GM18526 (cell line): ENCODE measurements around the gene GTF2I.

ENCODE experiments used
- POLR2A ChIP-seq: IDR thresholded peaks from 3 replicates; pipeline ENCODE4 v1.6.1; 2011; ENCODE audit not compliant: insufficient read length; ENCODE audit errors: extremely low read depth

The GTF2I gene

DNA sequence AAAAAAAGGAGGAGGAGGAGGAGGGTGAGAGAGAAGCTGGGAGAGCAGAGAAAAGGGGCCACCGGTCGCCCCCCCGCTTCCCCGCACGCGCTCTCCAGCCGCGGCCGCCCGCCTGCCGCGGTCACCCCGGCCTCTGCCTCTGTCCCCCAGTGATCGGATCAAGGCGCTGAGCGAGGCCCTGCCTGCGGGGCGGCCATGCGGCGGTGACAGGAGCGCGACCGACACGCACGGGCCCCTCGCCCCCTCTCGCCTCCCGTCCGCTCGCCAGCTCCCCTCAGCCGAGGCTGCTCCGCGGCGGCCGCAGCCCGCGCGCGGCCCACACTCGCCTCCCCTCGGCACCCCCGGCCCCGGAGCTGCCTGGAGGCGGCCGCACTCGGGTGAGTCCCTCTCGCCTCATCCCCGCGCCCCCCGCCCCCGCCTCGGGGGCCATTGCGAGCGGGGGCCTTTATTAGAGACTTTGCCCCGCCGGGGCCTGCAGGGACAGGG lies at the start of gene GTF2I:
TSS of gene GTF2I (plus strand) at position 27 of the 486 bp plus-strand sequence. CDS start 31,411 bp downstream, outside the sequence.
- TF ChIP-seq POLR2A, result peak; percentile 3

DNA sequence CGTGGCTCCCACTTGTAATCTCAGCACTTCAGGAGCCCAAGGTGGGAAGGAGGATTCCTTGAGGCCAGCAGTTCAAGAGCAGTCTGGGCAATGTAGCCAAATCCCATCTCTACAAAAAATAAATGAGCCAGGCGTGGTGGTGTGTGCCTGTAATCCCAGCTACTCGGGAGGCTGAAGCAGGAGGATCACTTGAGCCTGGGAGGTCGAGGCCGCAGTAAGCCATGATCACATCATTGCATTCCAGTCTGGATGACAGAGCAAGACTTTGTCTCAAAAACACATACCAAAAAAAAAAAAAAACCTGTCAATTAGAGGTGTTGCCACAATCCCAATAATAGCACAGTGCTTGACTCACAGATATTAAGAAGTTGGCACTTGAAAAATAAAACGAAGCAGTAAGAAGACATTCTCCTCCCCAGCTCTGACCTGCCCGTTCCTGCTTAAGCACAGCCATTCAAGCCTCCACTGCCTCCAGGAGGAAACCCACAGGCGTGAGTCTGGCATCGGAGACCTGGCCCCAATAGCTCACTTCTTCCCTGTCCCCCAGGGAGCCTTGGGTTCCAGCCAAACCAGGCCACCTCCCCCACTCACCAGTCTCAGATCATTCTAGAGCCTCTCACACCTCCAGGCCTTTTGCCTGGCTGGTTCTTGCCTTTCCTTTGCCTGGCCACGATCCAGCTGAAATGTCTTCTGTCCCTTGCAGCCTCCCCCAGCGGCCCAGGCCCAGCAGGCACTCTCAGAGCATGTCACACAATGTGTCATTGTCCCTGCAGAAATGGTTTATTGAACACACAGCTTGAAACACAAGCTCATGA lies 45.3 kb upstream of the GTF2I start:
- no peak for TF ChIP-seq POLR2A

DNA sequence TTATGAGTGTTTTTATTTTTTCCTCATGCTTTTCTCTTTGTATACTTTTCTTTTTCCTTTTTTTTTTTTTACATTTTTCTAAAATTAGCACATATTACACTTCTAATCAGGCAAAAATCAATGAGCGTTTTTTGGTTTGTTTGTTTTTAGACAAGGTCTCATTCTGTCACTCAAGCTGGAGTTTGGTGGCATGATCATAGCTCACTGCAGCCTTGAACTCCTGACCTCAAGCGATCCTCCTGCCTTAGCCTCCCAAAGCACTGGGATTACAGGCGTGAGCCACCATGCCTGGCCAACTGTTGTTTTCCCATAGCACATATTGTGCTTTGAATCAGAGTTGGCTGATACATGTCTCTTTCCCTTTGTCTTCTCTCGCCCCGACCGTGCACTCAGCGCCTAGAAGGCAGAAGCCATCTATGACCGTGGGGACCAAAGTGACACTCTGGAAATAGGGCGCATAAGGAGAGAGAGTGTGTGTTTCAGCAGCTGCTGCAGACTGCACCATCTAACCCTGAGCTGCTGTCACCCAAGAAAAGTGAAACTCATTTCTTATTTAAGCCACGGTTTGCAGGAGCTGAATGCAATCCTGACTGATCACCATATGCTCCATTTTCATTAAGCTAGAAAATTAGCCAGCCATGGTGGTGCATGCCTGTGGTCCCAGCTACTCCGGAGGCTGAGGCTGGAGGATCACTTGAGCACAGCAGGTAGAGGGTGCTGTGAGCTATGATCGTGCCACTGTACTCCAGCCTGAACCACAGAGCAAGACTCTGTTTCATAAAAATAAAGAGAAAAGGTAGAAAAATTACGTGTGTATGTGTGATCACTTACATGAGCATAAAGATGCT lies 41.4 kb upstream of the GTF2I start:
- no peak for TF ChIP-seq POLR2A

DNA sequence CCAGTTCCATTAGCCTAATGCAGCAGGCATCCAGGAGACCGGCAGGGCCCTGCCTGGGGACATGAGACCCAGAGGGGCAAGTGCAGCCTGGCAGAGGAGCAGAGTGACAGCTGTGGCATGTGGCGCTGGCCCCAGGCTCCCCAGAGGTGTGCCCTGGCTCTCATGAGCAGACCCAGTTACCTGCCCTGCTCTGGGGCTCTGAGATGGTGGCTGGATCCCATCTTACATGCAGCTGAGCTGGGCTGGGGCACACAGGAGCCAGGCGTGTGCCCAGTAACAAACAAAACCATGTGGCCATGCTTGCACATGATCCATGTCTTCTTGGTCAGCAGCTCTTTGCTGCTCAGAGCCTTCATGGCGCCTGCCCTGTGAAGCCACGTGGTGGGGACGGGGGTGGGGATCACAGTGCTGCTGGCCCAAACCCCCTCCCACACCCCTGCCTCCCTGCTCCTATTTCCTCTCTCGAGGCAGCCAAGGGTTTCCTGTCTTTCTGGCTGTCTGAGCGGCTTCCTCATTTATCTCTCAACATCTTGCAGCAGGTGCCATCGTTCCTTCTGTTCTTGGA lies 40.3 kb upstream of the GTF2I start:
- peak; percentile 33 for TF ChIP-seq POLR2A

DNA sequence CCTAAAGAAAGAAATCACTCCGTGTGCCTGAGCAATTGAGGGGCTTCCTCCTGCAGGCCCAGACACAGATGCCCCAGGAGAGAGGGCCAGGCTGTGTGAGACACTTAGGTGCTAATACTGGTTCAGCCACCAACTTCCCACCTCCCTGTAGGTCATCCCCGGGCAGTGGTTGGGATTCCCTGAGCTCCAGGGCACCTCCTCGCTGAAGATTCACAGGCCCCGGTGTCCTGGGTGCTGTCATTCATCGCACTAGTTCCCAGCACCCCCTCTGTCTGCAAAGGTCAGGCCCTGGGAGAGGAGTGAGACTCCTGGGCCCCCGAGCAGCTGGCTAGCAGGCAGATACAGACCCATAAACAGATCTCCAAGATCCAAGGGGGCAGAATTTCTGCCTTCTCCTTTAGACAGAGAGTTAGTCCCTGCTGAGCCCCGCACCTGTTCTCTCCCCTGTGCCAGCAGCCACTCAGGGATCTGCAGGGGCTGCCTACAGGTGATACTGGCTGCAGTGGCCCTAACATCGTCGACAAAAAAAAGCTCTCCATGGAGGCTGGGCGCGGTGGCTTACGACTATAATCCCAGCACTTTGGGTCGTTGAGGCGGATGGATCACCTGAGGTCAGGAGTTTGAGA lies 38.2 kb upstream of the GTF2I start:
- TF ChIP-seq POLR2A, result no peak

DNA sequence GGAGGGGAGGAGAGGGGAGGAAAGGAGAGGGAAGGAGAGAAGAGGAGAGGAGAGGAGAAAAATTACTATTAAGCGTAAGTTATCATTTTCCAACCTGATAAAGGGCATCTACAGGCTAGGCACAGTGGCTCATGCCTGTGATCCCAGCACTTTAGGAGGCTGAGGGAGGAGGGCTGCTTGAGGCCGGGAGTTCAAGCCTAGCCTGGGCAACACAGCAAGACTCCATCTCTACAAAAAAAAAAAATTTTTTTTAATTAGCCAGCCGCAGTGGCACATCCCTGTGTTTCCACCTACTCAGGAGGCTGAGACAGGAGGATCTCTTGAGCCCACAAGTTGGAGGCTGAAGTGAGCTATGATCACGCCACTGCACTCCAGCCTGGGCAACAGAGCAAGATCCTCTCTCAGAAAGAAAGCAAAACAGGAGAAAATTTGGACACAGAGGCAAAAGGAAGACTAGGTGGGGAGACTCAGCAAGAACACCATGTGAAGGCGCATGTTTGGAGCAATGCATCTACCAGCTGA lies 35.2 kb upstream of the GTF2I start:
- no peak for TF ChIP-seq POLR2A

DNA sequence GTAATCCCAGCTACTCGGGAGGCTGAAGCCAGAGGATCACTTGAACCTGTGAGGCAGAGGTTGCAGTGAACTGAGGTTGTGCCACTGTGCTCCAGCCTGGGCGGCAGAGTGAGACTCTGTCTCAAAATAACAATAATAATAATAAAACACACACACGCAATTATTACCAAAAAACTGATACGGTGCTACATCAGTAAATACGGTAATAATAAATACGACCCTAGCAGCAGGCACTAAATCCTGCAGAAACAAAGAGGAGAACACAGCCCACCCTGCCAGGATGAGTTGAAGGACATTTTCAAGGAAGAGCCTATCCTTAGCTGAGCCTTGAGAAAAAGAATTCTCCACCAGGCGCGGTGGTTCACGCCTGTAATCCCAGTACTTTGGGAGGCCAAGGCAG lies 34.4 kb upstream of the GTF2I start:
- no peak for TF ChIP-seq POLR2A

DNA sequence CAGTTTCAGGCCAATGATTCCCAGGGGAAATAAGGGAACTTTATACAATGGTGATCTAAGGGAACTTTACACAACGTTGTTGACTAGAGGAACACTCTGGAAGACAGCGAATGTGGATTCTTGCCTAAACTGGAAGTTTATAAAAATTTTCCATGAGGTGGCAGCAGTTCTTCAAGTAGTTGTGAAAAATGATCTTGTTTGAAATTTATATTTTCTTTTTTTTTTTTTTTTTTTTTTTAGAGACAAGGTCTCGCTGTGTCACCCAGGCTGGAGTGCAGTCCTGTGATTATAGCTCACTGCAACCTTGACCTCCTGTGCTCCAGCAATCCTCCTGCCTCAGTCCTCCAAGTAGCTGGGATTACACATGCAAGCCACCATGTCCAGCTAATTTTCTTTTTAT lies 32.1 kb upstream of the GTF2I start:
- no peak for TF ChIP-seq POLR2A

DNA sequence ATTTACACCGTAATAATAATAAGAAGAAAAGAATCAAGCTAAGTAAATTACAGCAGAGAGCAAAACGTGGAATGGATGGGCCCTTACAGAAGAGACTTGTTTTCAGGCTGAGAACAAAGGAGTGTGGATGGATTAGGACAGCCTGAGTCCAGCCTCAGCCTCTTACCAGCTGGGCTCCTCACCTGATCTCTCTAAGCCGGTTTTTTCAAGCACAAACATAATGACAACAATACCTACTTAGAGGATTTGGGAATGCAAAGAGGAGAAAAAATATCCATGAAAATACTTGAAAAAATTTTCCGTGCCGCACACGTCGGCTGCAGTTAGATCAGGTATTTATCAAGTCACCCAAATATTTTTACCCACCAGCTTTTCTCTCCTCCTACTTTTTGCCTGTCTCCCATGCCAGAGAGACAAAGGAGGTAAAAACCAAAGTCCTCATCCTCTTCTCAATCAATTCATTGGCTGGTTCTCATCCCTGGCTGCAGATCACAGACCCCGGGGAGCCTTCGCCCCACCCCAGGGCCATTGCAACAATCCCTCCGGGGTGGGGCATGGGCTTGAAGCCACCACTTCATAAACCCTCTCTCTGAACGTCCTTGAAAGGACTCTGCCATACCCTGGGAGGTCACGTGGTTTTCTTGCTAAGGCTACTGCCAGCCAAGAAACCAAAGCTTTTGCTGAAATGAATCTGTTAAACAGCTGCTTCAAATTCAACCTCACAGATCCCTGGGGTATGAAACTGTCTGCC lies 29.7 kb upstream of the GTF2I start:
- no peak for TF ChIP-seq POLR2A

DNA sequence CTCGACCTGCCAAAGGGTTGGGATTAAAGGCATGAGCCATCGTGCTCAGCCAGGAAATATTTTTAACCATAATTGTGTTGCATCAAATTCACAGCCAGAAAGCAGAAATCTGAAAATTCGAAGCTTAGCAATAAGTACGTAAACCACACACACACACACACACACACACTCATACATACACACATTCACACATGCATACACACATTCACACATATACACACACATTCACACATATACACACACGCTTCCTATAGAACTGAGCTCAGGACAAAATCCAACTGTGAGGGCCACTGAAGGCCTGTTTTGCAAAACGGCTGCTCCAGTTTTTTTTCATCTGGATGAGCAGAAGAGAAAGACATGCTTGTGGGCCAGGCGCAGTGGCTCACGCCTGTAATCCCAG lies 25.0 kb upstream of the GTF2I start:
- no peak for TF ChIP-seq POLR2A

DNA sequence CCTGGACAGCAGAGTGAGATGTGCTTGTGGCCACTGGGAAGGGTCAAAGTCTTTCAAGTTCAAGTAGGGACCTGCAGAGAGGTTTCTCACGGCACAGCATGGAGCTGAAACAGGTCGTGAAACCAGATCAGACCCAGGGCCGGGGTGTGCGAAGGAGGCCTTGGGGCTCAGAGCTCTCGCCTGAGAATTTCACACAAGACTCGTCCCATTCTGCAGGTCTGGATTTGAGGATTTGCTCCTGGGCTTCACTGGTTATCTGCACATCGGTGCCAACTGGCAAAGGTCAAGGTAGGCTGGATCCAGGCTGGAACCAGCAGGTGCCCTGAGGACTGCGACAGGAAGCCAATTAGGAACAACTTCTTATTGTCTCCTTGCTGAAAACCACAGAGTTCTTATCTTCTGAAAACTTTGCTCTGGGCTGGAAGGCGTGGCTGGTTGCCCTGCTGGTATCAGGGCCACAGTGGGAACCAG lies 24.0 kb upstream of the GTF2I start:
- TF ChIP-seq POLR2A, result no peak

DNA sequence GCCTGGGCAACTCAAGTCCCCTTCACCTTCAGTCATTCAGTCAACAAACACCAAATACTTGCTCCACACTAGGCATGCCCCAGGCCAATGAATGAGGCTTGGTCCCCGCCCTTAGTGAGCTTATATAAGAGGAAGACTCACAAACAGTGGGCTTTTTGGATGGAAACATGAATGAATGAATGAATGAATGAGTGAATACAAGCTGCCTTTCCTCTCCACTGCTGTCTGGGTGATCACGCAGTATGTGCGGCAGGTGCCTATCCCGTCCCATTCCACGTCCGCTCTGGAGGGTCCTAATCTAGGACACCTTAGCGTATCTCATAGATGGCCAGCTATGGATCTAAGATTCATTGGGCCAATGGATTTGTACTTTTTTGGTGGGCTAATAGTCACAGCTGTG lies 19.8 kb upstream of the GTF2I start:
- no peak for TF ChIP-seq POLR2A

DNA sequence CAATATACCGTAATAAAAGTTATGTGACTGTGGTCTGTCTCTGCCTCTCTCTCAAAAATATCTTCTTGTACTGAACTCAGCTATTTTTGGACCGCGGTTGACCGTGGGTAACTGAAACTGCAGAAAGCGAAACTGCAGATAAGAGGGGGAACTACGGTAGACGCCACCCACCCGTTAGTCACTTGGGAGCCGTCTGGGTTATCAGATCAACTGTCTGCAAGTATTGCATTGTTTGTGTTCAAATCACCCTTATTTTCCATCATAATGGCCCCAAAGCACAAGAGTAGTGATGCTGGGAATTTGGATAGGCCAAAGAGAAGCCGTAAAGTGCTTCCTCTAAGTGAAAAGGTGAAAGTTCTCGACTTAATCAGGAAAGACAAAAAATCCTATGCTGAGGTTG lies 7.5 kb upstream of the GTF2I start:
- peak; percentile 41 for TF ChIP-seq POLR2A

DNA sequence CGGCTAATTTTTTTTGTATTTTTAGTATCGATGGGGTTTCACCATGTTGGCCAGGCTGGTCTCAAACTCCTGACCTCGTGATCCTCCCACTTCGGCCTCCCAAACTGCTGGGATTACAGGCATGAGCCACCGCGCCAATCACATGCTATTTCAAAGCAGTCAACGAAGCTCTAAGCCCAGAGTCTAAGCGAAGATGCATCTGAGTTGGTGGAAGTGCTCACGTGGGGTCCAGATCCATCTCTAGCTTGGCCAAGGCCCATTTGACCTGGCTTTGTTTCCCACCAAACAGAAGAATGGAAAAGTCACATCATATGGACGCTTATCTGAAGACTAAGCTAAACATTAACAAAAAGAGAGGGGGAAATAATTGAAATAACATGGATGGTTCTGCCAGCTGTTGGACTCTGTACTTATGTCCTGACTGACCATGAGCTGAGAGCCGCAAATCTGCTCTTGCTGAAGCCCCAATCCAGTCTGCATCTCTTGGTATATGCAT lies 3.8 kb upstream of the GTF2I start:
- TF ChIP-seq POLR2A, result no peak
